ENCODE measurements around the gene ARHGEF2.
A peak's percentile ranks its signal among the peaks of the same experiment; 100 is the strongest.

Gene ARHGEF2

GRCh38 chr1:155978325-155978972 lies at the start of gene ARHGEF2:
TSS of gene ARHGEF2 (minus strand) at chr1:155978547. CDS start at chr1:155978427, 120 bp downstream.
- DNase-seq, result no peak

GRCh38 chr1:156026588-156026987 lies 48.2 kb upstream of the ARHGEF2 start:
- DNase-seq, result no peak

- peak; percentile 10 for DNase-seq
Measured at GRCh38 chr1:156025876-156026275, 47.5 kb upstream of the ARHGEF2 start.

GRCh38 chr1:156024801-156025200 lies 46.5 kb upstream of the ARHGEF2 start:
- DNase-seq, result no peak

GRCh38 chr1:156021954-156022353 lies 43.6 kb upstream of the ARHGEF2 start:
- no peak for DNase-seq

- DNase-seq, result no peak
Measured at GRCh38 chr1:156021093-156021428, 42.7 kb upstream of the ARHGEF2 start.

- peak; percentile 51 for DNase-seq
Measured at GRCh38 chr1:156020293-156021092, 42.1 kb upstream of the ARHGEF2 start, which contains the start of gene SSR2. TSS of gene SSR2 (minus strand) at chr1:156020951. CDS start at chr1:156020167, 784 bp downstream.

GRCh38 chr1:156019946-156020292 lies 41.6 kb upstream of the ARHGEF2 start:
- DNase-seq, result no peak

- no peak for DNase-seq
Measured at GRCh38 chr1:156014829-156015228, 36.5 kb upstream of the ARHGEF2 start.

- DNase-seq, result no peak
Measured at GRCh38 chr1:156012051-156012817, 33.9 kb upstream of the ARHGEF2 start.

GRCh38 chr1:156009404-156009803 lies 31.1 kb upstream of the ARHGEF2 start:
- DNase-seq, result no peak

- no peak for DNase-seq
Measured at GRCh38 chr1:156006666-156007376, 28.5 kb upstream of the ARHGEF2 start.

- no peak for DNase-seq
Measured at GRCh38 chr1:156004843-156005584, 26.7 kb upstream of the ARHGEF2 start.

- no peak for DNase-seq
Measured at GRCh38 chr1:156003923-156004188, 25.5 kb upstream of the ARHGEF2 start.

- no peak for DNase-seq
Measured at GRCh38 chr1:156002188-156002911, 24.0 kb upstream of the ARHGEF2 start.

- no peak for DNase-seq
Measured at GRCh38 chr1:156001662-156002171, 23.4 kb upstream of the ARHGEF2 start.

GRCh38 chr1:156001021-156001661 lies 22.8 kb upstream of the ARHGEF2 start:
- DNase-seq, result no peak

GRCh38 chr1:155999964-156000363 lies 21.6 kb upstream of the ARHGEF2 start:
- DNase-seq, result no peak

- no peak for DNase-seq
Measured at GRCh38 chr1:155996166-155996565, 17.8 kb upstream of the ARHGEF2 start.

- no peak for DNase-seq
Measured at GRCh38 chr1:155993595-155993994, 15.2 kb upstream of the ARHGEF2 start.
